ENCODE measurements around the gene HPX.

Gene HPX

DNA sequence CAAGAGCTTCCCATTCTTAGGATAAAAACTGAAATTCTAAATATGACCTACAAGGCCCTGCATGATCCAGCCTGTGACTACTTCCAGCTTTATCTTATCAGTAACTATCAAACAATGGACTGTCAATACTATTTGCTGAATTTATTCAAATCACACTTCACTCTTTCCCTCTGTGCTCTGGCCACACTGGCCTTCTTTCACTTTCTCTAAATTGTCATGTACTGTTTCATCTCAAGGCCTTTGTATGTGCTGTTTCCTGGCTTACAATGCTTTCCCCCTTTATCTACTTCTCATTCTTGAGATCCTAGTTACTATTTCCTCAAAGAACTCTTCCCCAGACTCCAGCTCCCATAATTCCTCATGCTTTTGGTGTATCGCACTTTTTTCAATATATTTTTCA lies 46.2 kb upstream of the HPX start:
- Histone ChIP-seq H2AFZ (ENCODE audit: low read depth) (no peak overlapping the region), H3K4me2 (no peak overlapping the region), H3K27ac (no peak overlapping the region), H3K79me2 (ENCODE audit: insufficient read depth, low read depth) (peaks cover 19% of the 10 kb centered on the region), H3K4me1 (ENCODE audit: low read depth, poor library complexity, severe bottlenecking) (peaks cover 12% of the 10 kb centered on the region), H3K4me3 (IDR thresholded peaks at IDR 0.05; ENCODE audit: insufficient read depth, low read depth, low read length) (no peak overlapping the region), H3K27me3 (ENCODE audit: insufficient read depth, low read depth) (no peaks in the 10 kb centered on the region), H3K36me3 (ENCODE audit: insufficient read depth) (0 out of 2 replicates have a peak, but pooled peaks cover 5% of the 10 kb centered on the region), H3K9ac (no peak overlapping the region), H4K20me1 (ENCODE audit: insufficient read depth) (no peaks in the 10 kb centered on the region; the same call in 1 of the 2 replicates)
- TF ChIP-seq, protein P1, sequence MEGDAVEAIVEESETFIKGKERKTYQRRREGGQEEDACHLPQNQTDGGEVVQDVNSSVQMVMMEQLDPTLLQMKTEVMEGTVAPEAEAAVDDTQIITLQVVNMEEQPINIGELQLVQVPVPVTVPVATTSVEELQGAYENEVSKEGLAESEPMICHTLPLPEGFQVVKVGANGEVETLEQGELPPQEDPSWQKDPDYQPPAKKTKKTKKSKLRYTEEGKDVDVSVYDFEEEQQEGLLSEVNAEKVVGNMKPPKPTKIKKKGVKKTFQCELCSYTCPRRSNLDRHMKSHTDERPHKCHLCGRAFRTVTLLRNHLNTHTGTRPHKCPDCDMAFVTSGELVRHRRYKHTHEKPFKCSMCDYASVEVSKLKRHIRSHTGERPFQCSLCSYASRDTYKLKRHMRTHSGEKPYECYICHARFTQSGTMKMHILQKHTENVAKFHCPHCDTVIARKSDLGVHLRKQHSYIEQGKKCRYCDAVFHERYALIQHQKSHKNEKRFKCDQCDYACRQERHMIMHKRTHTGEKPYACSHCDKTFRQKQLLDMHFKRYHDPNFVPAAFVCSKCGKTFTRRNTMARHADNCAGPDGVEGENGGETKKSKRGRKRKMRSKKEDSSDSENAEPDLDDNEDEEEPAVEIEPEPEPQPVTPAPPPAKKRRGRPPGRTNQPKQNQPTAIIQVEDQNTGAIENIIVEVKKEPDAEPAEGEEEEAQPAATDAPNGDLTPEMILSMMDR (conservative IDR thresholded peaks at IDR 0.05; ENCODE audit: low read depth, low read length), result no peak

DNA sequence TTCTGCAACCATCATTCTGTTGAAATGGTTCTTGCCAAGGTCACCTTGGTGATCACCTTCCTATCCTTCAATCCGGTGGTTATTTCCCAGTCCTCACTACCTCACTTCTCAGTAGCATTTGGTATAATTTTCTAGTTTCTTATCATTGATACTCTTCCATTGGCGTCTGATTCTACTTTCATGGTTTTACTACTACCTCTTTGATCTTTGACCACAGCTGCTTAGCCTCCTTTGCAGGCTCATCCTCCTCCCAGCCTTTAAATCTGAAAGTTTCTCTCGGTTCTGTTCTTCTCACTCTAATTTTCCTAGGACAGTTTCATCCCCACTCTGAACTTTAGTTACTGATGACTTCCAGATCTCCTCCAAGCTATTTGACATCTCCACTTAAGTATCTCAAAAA lies 45.5 kb upstream of the HPX start:
- Histone ChIP-seq H3K79me2 (ENCODE audit: insufficient read depth, low read depth) (peaks cover 25% of the 10 kb centered on the region), H3K27me3 (ENCODE audit: insufficient read depth, low read depth) (no peaks in the 10 kb centered on the region), H3K9ac (no peak overlapping the region), H2AFZ (ENCODE audit: low read depth) (no peak overlapping the region), H3K4me3 (IDR thresholded peaks at IDR 0.05; ENCODE audit: insufficient read depth, low read depth, low read length) (no peak overlapping the region), H4K20me1 (ENCODE audit: insufficient read depth) (no peaks in the 10 kb centered on the region; the same call in 1 of the 2 replicates), H3K4me1 (ENCODE audit: low read depth, poor library complexity, severe bottlenecking) (peaks cover 12% of the 10 kb centered on the region), H3K4me2 (no peak overlapping the region), H3K36me3 (ENCODE audit: insufficient read depth) (0 out of 2 replicates have a peak, but pooled peaks cover 5% of the 10 kb centered on the region), H3K27ac (no peak overlapping the region)
- TF ChIP-seq, protein P1 (conservative IDR thresholded peaks at IDR 0.05; ENCODE audit: low read depth, low read length), result no peak

DNA sequence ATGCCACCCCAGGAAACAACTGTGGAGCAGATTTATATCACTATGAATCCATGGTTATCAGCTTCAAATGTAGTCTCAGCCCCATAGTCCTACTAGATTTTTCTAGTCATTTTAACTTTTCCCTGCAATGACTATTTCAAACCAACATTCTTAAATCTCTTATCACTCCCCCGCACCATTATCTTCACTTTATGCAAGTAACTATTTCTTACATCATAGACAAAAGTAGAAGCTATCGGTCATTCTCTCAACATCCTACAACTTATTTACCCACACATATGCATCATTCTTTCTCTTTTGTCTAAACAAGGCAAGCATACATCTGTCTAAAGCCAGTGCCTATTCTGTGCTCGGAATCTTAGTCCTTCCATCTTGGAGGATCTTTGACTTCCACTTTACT lies 44.9 kb upstream of the HPX start:
- TF ChIP-seq, protein P1 (conservative IDR thresholded peaks at IDR 0.05; ENCODE audit: low read depth, low read length), result no peak
- H3K27ac ChIP-seq, result no peak overlapping the region
- H3K4me1 ChIP-seq (ENCODE audit: low read depth, poor library complexity, severe bottlenecking), result peaks cover 12% of the 10 kb centered on the region
- H2AFZ ChIP-seq (ENCODE audit: low read depth), result no peak overlapping the region
- peaks cover 29% of the 10 kb centered on the region for H3K79me2 ChIP-seq (ENCODE audit: insufficient read depth, low read depth)
- H4K20me1 ChIP-seq (ENCODE audit: insufficient read depth), result no peaks in the 10 kb centered on the region; the same call in 1 of the 2 replicates
- H3K36me3 ChIP-seq (ENCODE audit: insufficient read depth), result 0 out of 2 replicates have a peak, but pooled peaks cover 5% of the 10 kb centered on the region
- no peak overlapping the region for H3K9ac ChIP-seq
- no peak overlapping the region for H3K4me3 ChIP-seq (IDR thresholded peaks at IDR 0.05; ENCODE audit: insufficient read depth, low read depth, low read length)
- no peaks in the 10 kb centered on the region for H3K27me3 ChIP-seq (ENCODE audit: insufficient read depth, low read depth)
- H3K4me2 ChIP-seq, result no peak overlapping the region

DNA sequence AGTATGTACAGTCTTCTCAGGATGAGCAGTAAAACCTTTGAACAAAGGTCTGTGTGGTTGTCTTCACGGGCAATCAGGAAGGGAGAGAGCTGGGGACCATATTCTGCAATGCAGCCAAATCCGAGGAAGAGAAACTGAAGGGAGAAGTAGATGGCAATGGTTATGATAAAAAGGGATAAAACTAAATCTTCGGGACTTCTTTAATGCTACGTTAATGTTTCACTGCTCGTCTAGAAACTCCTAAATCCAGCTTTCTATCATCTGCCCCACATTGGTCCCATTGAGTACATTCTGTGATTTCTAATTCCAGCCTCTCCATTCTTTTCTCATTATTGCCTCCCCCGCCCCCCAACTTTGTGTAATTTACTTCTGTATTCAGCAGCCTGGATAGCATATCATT lies 42.2 kb upstream of the HPX start:
- Histone ChIP-seq H3K36me3 (ENCODE audit: insufficient read depth) (0 out of 2 replicates have a peak, but pooled peaks cover 5% of the 10 kb centered on the region), H4K20me1 (ENCODE audit: insufficient read depth) (no peaks in the 10 kb centered on the region; the same call in 1 of the 2 replicates), H3K27me3 (ENCODE audit: insufficient read depth, low read depth) (no peaks in the 10 kb centered on the region), H3K4me2 (no peak overlapping the region), H3K4me1 (ENCODE audit: low read depth, poor library complexity, severe bottlenecking) (peaks cover 20% of the 10 kb centered on the region), H3K27ac (no peak overlapping the region), H3K4me3 (IDR thresholded peaks at IDR 0.05; ENCODE audit: insufficient read depth, low read depth, low read length) (no peak overlapping the region), H2AFZ (ENCODE audit: low read depth) (no peak overlapping the region), H3K79me2 (ENCODE audit: insufficient read depth, low read depth) (peaks cover 33% of the 10 kb centered on the region), H3K9ac (no peak overlapping the region)
- TF ChIP-seq, protein P1 (conservative IDR thresholded peaks at IDR 0.05; ENCODE audit: low read depth, low read length), result no peak
